Smooth muscle cell (in vitro differentiated cells): ENCODE measurements around the gene MAPK1IP1L. TPM values are rescaled to one million over a fixed set of nuclear protein-coding genes. Genes with fewer than 3 reads are reported as not detected.

Source experiments
- DNase-seq: peaks from one replicate; lab custom pipeline; 2025; ENCODE audit not compliant: unreplicated experiment; lab: John Stamatoyannopoulos, UW
- H2AFZ ChIP-seq: fragments of 200-600 bp; sonication (generic); 2 replicates; pipeline ENCODE4 v1.6.0; 2016; ENCODE audit warnings: antibody characterized with exemption, low read depth, mild to moderate bottlenecking
- H3F3A ChIP-seq: fragments of 200-600 bp; sonication (generic); 2 replicates; pipeline ENCODE4 v1.6.0; 2017; ENCODE audit warnings: antibody characterized with exemption, low read depth
- H3K27ac ChIP-seq: fragments of 200-600 bp; sonication (generic); 2 replicates; pipeline ENCODE4 v1.5.1; 2016; ENCODE audit warnings: low read depth, mild to moderate bottlenecking
- H3K27me3 ChIP-seq: fragments of 200-600 bp; sonication (generic); 2 replicates; pipeline ENCODE4 v1.6.1; 2016; ENCODE audit warnings: low read depth, mild to moderate bottlenecking
- H3K36me3 ChIP-seq: fragments of 200-600 bp; sonication (generic); 2 replicates; pipeline ENCODE4 v1.5.1; 2016; ENCODE audit warnings: low read depth
- H3K4me1 ChIP-seq: fragments of 200-600 bp; sonication (generic); 2 replicates; pipeline ENCODE4 v1.5.1; 2016; ENCODE audit warnings: low read depth
- H3K4me2 ChIP-seq: fragments of 200-600 bp; sonication (generic); 2 replicates; pipeline ENCODE4 v1.6.0; 2016; ENCODE audit warnings: mild to moderate bottlenecking
- H3K4me3 ChIP-seq: fragments of 200-600 bp; sonication (generic); 2 replicates; pipeline ENCODE4 v1.5.1; 2016; ENCODE audit warnings: mild to moderate bottlenecking
- H3K79me2 ChIP-seq: fragments of 200-600 bp; sonication (generic); 2 replicates; pipeline ENCODE4 v1.6.0; 2016; ENCODE audit warnings: low read depth, mild to moderate bottlenecking
- H3K9ac ChIP-seq: fragments of 200-600 bp; sonication (generic); 2 replicates; pipeline ENCODE4 v1.6.0; 2016; ENCODE audit warnings: low read depth
- H3K9me3 ChIP-seq: fragments of 200-600 bp; sonication (generic); replicated peaks from 2 replicates; pipeline ENCODE4 v1.5.1; 2016; ENCODE audit warnings: low read depth
- H4K20me1 ChIP-seq: fragments of 200-600 bp; sonication (generic); 2 replicates; pipeline ENCODE4 v1.6.0; 2016; ENCODE audit warnings: low read depth
- WGBS: methylation state at CpG from one replicate; pipeline ENCODE4 v1.1.7; 2016; ENCODE audit warnings: low lambda C conversion rate; 5-methylcytosine and 5-hydroxymethylcytosine counted together
- polyA plus RNA-seq: library from polyadenylated mRNA; unstranded; fragments of >200 nt; fragmentation: Nextera tagmentation; extraction: Ambion mirVana; gene quantifications from 2 replicates; pipeline ENCODE4 v1.2.1, GENCODE V29; 2016
- total RNA-seq: library from RNA; depleted of rRNA; stranded (reverse); fragments of >200 nt; gene quantifications from 2 replicates; pipeline ENCODE4 v1.2.3, GENCODE V29; 2014
- TF ChIP-seq, protein P1 (sequence below): fragments of 200-600 bp; sonication (generic); IDR thresholded peaks from 2 replicates; pipeline ENCODE4 v1.5.1; 2017; ENCODE audit warnings: borderline replicate concordance, mild to moderate bottlenecking, antibody characterized with exemption; ENCODE audit not compliant: insufficient read depth, poor library complexity, severe bottlenecking

The MAPK1IP1L gene
- total and polyA plus RNA-seq, 2 experiments from 2014 or later, result 89.7 to 109 TPM

DNA sequence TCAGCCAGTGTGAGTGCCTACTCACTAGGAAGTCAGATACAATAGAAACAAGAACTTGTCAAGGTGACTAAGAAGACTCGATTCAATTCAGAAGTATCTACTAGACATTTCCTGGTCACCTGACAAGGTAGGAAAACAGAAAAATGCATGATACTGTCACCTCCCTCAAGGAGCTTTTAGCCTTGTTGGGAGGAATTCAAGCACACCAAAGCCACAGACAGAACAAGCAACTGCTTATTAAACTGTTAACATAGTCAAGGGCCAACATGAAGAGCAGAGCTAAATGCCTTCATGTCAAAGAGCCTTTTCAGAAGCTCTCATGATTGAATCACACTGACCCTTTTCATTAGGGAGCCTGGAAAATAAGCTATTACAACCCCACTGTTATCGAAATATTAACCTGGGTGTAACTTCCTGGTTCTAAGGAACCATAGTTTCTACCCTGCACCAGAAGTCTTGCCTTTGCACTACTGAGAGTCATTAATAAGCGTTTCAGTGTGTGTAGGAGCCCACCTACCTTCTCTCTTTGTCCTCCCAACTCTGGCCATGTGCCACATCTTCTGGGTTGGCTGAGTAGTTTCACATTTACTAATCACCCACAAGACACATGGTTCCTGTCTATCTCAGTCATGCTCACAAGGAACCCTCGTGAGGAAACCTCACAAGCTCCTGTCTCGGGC is 46.6 kb downstream of the MAPK1IP1L start:
- Histone ChIP-seq H3K27ac (peak overlapping the region; percentile 45), H3K4me2 (no peak overlapping the region), H2AFZ (no peak overlapping the region), H3K4me1 (peaks cover 14% of the 10 kb centered on the region), H3K4me3 (no peak overlapping the region), H3F3A (peaks cover 14% of the 10 kb centered on the region), H3K36me3 (no peaks in the 10 kb centered on the region), H3K9ac (no peak overlapping the region), H3K27me3 (no peaks in the 10 kb centered on the region), H4K20me1 (no peaks in the 10 kb centered on the region), H3K9me3 (no peaks in the 10 kb centered on the region), H3K79me2 (no peaks in the 10 kb centered on the region)
- TF ChIP-seq, protein P1, sequence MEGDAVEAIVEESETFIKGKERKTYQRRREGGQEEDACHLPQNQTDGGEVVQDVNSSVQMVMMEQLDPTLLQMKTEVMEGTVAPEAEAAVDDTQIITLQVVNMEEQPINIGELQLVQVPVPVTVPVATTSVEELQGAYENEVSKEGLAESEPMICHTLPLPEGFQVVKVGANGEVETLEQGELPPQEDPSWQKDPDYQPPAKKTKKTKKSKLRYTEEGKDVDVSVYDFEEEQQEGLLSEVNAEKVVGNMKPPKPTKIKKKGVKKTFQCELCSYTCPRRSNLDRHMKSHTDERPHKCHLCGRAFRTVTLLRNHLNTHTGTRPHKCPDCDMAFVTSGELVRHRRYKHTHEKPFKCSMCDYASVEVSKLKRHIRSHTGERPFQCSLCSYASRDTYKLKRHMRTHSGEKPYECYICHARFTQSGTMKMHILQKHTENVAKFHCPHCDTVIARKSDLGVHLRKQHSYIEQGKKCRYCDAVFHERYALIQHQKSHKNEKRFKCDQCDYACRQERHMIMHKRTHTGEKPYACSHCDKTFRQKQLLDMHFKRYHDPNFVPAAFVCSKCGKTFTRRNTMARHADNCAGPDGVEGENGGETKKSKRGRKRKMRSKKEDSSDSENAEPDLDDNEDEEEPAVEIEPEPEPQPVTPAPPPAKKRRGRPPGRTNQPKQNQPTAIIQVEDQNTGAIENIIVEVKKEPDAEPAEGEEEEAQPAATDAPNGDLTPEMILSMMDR, result no peak
- no peak for DNase-seq
- 84% methylated on average over 5 of the region's 5 CpGs for WGBS

DNA sequence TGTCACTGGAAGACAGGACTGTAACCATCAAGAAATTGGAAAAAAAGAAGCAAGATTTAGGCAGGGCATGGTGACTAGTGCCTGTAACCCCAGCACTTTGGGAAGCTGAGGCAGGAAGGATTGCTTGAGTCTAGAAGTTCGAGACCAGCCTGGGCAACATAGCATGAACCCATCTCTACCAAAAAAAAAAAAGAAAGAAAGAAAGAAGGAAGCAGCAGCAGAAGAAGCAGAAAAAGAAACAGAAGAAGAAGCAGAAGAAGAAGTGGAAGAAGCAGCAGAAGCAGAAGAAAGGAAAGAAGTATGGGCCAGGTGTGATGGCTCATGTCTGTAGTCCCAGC is 47.1 kb downstream of the MAPK1IP1L start:
- no peaks in the 10 kb centered on the region for H4K20me1 ChIP-seq
- no peaks in the 10 kb centered on the region for H3K36me3 ChIP-seq
- TF ChIP-seq, protein P1, result no peak
- H2AFZ ChIP-seq, result no peak overlapping the region
- 100% methylated on average over 1 of the region's 1 CpG for WGBS
- no peaks in the 10 kb centered on the region for H3K27me3 ChIP-seq
- DNase-seq, result no peak
- H3K4me2 ChIP-seq, result no peak overlapping the region
- H3F3A ChIP-seq, result peaks cover 16% of the 10 kb centered on the region
- H3K4me1 ChIP-seq, result peaks cover 19% of the 10 kb centered on the region
- H3K9ac ChIP-seq, result no peak overlapping the region
- no peaks in the 10 kb centered on the region for H3K79me2 ChIP-seq
- H3K9me3 ChIP-seq, result no peaks in the 10 kb centered on the region
- no peak overlapping the region for H3K4me3 ChIP-seq
- H3K27ac ChIP-seq, result peak overlapping the region; percentile 45

DNA sequence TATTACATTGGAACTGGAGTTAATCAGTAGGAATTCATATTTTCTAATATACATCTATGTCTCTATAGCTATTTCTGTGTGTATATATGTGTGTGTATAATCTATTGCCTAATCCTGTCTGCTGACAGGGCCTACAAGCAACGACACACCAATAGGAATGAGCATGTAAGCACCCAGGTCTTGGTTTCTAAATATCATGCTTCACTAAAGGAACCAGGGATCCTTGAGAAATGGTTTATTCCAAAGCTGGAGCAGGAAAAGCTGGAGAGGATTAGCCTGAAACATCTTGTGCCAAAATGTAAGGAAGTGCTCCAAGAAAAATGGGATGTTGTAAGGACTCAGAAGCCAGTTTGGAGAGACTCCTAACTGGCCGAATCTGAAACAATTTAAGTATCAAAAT is 48.3 kb downstream of the MAPK1IP1L start:
- H3K4me3 ChIP-seq, result no peak overlapping the region
- no peak overlapping the region for H3K9ac ChIP-seq
- 76% methylated on average over 2 of the region's 2 CpGs for WGBS
- no peaks in the 10 kb centered on the region for H3K27me3 ChIP-seq
- no peaks in the 10 kb centered on the region for H3K79me2 ChIP-seq
- TF ChIP-seq, protein P1, result no peak
- H3K4me2 ChIP-seq, result no peak overlapping the region
- no peaks in the 10 kb centered on the region for H4K20me1 ChIP-seq
- H2AFZ ChIP-seq, result peak overlapping the region; percentile 38
- no peaks in the 10 kb centered on the region for H3K36me3 ChIP-seq
- peaks cover 24% of the 10 kb centered on the region for H3K4me1 ChIP-seq
- H3F3A ChIP-seq, result peaks cover 28% of the 10 kb centered on the region
- no peak for DNase-seq
- H3K9me3 ChIP-seq, result no peaks in the 10 kb centered on the region
- H3K27ac ChIP-seq, result peak overlapping the region; percentile 27

DNA sequence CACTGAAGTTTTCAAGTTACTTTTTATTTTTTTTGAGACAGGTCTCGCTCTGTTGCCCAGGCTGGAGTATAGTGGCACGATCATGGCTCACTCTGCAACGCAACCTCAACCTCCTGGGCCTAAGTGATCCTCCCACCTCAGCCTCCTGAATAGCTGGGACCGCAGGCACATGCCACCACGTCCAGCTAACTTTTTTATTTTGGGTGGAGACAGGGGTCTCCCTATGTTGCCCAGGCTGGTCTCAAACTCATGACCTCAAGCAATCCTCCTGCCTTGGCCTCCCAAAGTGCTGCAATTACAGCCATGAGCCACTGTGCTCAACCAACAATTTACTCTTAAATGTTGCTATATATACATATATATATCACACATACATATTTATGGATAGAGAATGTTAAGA is 50.3 kb downstream of the MAPK1IP1L start:
- no peak overlapping the region for H3K9ac ChIP-seq
- no peaks in the 10 kb centered on the region for H4K20me1 ChIP-seq
- no peaks in the 10 kb centered on the region for H3K79me2 ChIP-seq
- no peak overlapping the region for H3K4me3 ChIP-seq
- DNase-seq, result no peak
- H3K27ac ChIP-seq, result peak overlapping the region; percentile 98
- H3K4me1 ChIP-seq, result peaks cover 24% of the 10 kb centered on the region
- no peaks in the 10 kb centered on the region for H3K27me3 ChIP-seq
- WGBS, result 95% methylated on average over 5 of the region's 5 CpGs
- TF ChIP-seq, protein P1, result no peak
- H3K9me3 ChIP-seq, result no peaks in the 10 kb centered on the region
- H3K36me3 ChIP-seq, result no peaks in the 10 kb centered on the region
- H3K4me2 ChIP-seq, result peak overlapping the region; percentile 67
- no peak overlapping the region for H2AFZ ChIP-seq
- H3F3A ChIP-seq, result peaks cover 28% of the 10 kb centered on the region
